Adrenal gland (tissue), 12 donors: Measurements from ENCODE around the gene PRPF6. TPM values are rescaled to one million over a fixed set of nuclear protein-coding genes. Genes with fewer than 3 reads are reported as not detected.

Source experiments
- DNase-seq, 7 donors: peaks; one replicate each; pipeline ENCODE4 v3.0.0-alpha.2; 2019 to 2020
- H3K27ac ChIP-seq, 5 donors: fragments of 200-600 bp; sonication (generic) in 4 of 5; 1 replicate in 3 of 5; 2 replicates in 2 of 5; pipeline versions ENCODE4 v1.5.1 to v1.8.0; 2016 to 2020; ENCODE audit warnings: mild to moderate bottlenecking in 1 of 5
- H3K27me3 ChIP-seq: fragments of 200-600 bp; 2 replicates; pipeline ENCODE4 v1.8.0; 2021
- H3K36me3 ChIP-seq, 2 donors: fragments of 200-600 bp; replicated peaks in 1 of 2; 1 replicate in 1 of 2; 2 replicates in 1 of 2; pipeline versions ENCODE4 v1.5.1 to v1.8.0; 2018 to 2022
- H3K4me1 ChIP-seq, 2 donors: fragments of 200-600 bp; replicated peaks in 1 of 2; 1 replicate in 1 of 2; 2 replicates in 1 of 2; pipeline versions ENCODE4 v1.5.1 to v1.8.0; 2018 to 2021
- H3K4me3 ChIP-seq, 4 donors: fragments of 200-600 bp; sonication (generic) in 3 of 4; one replicate each; pipeline ENCODE4 v1.5.1; 2016 to 2018
- H3K9me3 ChIP-seq, 3 donors: fragments of 200-600 bp; sonication (generic) in 1 of 3; replicated peaks in 1 of 3; 1 replicate in 2 of 3; 2 replicates in 1 of 3; pipeline versions ENCODE4 v1.5.1 to v1.8.0; 2016 to 2021
- CTCF ChIP-seq, 6 experiments: fragments of 450-650 bp in 4 of 6; fragments of 200-600 bp in 2 of 6; sonication (generic) in 1 of 6; IDR thresholded peaks; 1 replicate in 5 of 6; 2 replicates in 1 of 6; pipeline versions ENCODE4 v1.5.1 to v1.8.0; 2016 to 2021; ENCODE audit warnings: antibody characterized with exemption in 6 of 6, mild to moderate bottlenecking in 2 of 6, moderate library complexity in 1 of 6
- POLR2A ChIP-seq, 2 donors: fragments of 450-650 bp; IDR thresholded peaks; one replicate each; pipeline ENCODE4 v1.6.1; 2017; ENCODE audit warnings: antibody characterized with exemption in 2 of 2, mild to moderate bottlenecking in 2 of 2, moderate library complexity in 1 of 2
- WGBS, 4 donors: extraction: QIAGEN DNeasy Blood & Tissue Kit in 2 of 4; methylation state at CpG; one replicate each; pipeline versions ENCODE4 v1.1.5 to v1.1.7; 2013 to 2017; 5-methylcytosine and 5-hydroxymethylcytosine counted together
- intact Hi-C, 2 donors: fragments of 100-400 bp; cut with DNase I; formaldehyde crosslinking; loops; one replicate each; pipeline versions ENCODE4 v1.14.1 to v1.15.0; 2022 to 2023
- polyA plus RNA-seq, 3 donors: library from polyadenylated mRNA; stranded (reverse); fragments of 200-250 nt in 2 of 3; fragments of 350-450 nt in 1 of 3; fragmentation: Illumina TruSeq in 1 of 3; extraction: RNeasy Lipid Tissue Mini Kit (QIAGEN cat#74804) in 1 of 3; gene quantifications; one replicate each; pipeline ENCODE4 v1.2.3, GENCODE V29; 2013 to 2014
- total RNA-seq, 9 donors: library from RNA; depleted of rRNA in 4 of 9; stranded (reverse); fragments of >200 nt in 4 of 9; fragments of 120-200 nt in 1 of 9; fragmentation: NEBNext Ultra II Directional in 1 of 9; extraction: Animal tissue kit (Norgen Biotek cat#: 25700) in 1 of 9; gene quantifications; one replicate each; pipeline versions ENCODE4 v1.1.0 to v1.2.4, GENCODE V29; 2013 to 2023
- donor health status: healthy with polysubstance abuse.
- donor health status: Bipolar disorder and iron deficiency.
- donor health status: DM: yes; HTN: yes; CAD: no.
- donor health status: DM: no; HTN: no; CAD: no.
- donor health status: DM: no; HTN: no; CAD: no.
- donor health status: DM: yes; HTN: yes; CAD: no.

PRPF6 gene
- total and polyA plus RNA-seq, 12 donors, result 48.3 to 73.9 (median 55.3) TPM

GRCh38 chr20:64062276-64062595 is 81.3 kb downstream of the PRPF6 start:
- no peaks in the 10 kb centered on the region for H3K9me3 ChIP-seq

GRCh38 chr20:64062596-64063388 is 81.9 kb downstream of the PRPF6 start, which contains the start of gene TCEA2:
Gene TCEA2 (plus strand): TSS chr20:64063198. CDS start chr20:64063313, 115 bp downstream.
- peak; percentile 87 to 88 for TF ChIP-seq POLR2A (IDR thresholded peaks at IDR 0.05)
- no peak for TF ChIP-seq CTCF (IDR thresholded peaks at IDR 0.05)
- WGBS, 4 donors, result 3 to 11% (median 5%) methylated on average over 31 to 85 of the region's 85 CpGs
- Histone ChIP-seq H3K4me3 (peak within 1 kb of the TSS; percentile 30 to 93 (median 67)), H3K27me3 (no peaks in the 10 kb centered on the region), H3K4me1 (peaks cover 20 to 26% of the 10 kb centered on the region in 2 donors), H3K27ac (peak within 1 kb of the TSS; percentile 19 to 79 (median 70)), H3K36me3 (no peaks in the 10 kb centered on the region), H3K9me3 (no peaks in the 10 kb centered on the region)
- intact Hi-C loops, result no loop called here
- DNase-seq, result peak; percentile 97 to 99 (median 98)

More at GRCh38 chr20:64062276-64062595, 81.3 kb downstream of the PRPF6 start:
- Histone ChIP-seq H3K27me3 (no peaks in the 10 kb centered on the region), H3K4me3 (peak overlapping the region in 2 of 4 donors; percentile 85 to 93), H3K27ac (peak overlapping the region in 3 of 5 donors; percentile 70 to 79 (median 70)), H3K36me3 (no peaks in the 10 kb centered on the region), H3K4me1 (peaks cover 20 to 26% of the 10 kb centered on the region in 2 donors)
- intact Hi-C loops, result no loop called here
- TF ChIP-seq CTCF (IDR thresholded peaks at IDR 0.05), result no peak
- no peak for TF ChIP-seq POLR2A (IDR thresholded peaks at IDR 0.05)
- 44 to 59% (median 55%) methylated on average over 3 to 5 of the region's 5 CpGs for WGBS, 4 donors
- DNase-seq, result no peak

GRCh38 chr20:64063389-64064144 is 82.6 kb downstream of the PRPF6 start:
- Histone ChIP-seq H3K4me1 (peaks cover 20 to 26% of the 10 kb centered on the region in 2 donors), H3K36me3 (no peaks in the 10 kb centered on the region), H3K27ac (peak overlapping the region; percentile 19 to 79 (median 66)), H3K4me3 (peak overlapping the region; percentile 30 to 93 (median 67)), H3K27me3 (no peaks in the 10 kb centered on the region), H3K9me3 (no peaks in the 10 kb centered on the region)
- intact Hi-C loops, result no loop called here
- DNase-seq, result peak in 5 of 7 donors; percentile 41 to 71 (median 44)
- TF ChIP-seq POLR2A (IDR thresholded peaks at IDR 0.05), result no peak
- TF ChIP-seq CTCF (IDR thresholded peaks at IDR 0.05), result no peak
- 1 to 3% (median 2%) methylated on average over 30 to 51 of the region's 51 CpGs for WGBS, 4 donors

GRCh38 chr20:64064145-64064698 is 83.3 kb downstream of the PRPF6 start:
- H3K27me3 ChIP-seq, result no peaks in the 10 kb centered on the region
- intact Hi-C loops, result no loop called here
- 11 to 34% (median 20%) methylated on average over 9 to 12 of the region's 12 CpGs for WGBS, 4 donors
- peaks cover 20 to 26% of the 10 kb centered on the region in 2 donors for H3K4me1 ChIP-seq
- DNase-seq, result peak; percentile 72 to 87 (median 86)
- H3K27ac ChIP-seq, result peak overlapping the region; percentile 19 to 79 (median 54)
- peak in 1 of 2 donors; percentile 17 for TF ChIP-seq POLR2A (IDR thresholded peaks at IDR 0.05)
- no peak for TF ChIP-seq CTCF (IDR thresholded peaks at IDR 0.05)
- no peaks in the 10 kb centered on the region for H3K36me3 ChIP-seq
- no peaks in the 10 kb centered on the region for H3K9me3 ChIP-seq
- H3K4me3 ChIP-seq, result peak overlapping the region in 1 of 4 donors; percentile 93
